NCI-H2107 treated with DMSO at 0.1 percent for 48 hours (cell line): ENCODE results near the gene GGT5.
"Not testable (repeated sequence)": the region's sequence is repeated elsewhere in the genome, so short reads cannot be mapped to it uniquely, and the experiment has no call there.

ENCODE experiments used
- DNase-seq: peaks from one replicate; lab custom pipeline; 2025; ENCODE audit not compliant: unreplicated experiment; lab: John Stamatoyannopoulos, UW

The GGT5 gene

DNA sequence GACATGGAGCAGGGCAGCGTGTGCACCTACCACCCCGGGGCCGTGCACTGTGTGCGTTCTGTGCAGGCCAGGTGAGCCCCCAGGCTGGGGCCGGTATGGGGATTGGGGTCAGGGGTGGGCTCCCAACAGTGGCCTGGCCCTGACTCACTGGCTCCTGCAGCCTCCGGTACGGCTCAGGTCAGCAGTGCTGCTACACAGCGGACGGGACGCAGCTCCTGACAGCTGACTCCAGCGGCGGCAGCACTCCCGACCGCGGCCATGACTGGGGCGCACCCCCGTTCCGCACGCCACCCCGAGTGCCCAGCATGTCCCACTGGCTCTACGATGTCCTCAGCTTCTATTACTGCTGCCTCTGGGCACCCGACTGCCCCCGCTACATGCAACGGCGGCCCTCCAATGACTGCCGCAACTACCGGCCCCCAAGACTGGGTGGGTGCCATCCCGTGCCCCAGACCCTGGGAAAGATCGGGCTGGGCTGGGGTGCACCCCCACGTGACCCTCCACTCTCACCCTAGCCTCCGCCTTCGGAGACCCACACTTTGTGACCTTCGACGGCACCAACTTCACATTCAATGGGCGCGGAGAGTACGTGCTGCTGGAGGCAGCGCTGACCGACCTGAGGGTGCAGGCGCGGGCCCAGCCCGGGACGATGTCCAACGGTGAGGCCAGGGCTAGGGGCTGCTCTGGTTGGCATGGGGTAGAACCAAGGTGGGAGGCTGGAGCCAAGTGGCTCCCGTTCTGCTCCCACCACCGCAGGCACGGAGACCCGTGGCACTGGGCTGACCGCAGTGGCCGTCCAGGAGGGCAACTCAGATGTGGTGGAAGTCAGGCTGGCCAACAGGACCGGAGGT, 59.2 kb downstream of the GGT5 start:
- no peak for DNase-seq

- no peak for DNase-seq
Measured at GRCh38 chr22:24185001-24185500, 59.8 kb downstream of the GGT5 start.

DNA sequence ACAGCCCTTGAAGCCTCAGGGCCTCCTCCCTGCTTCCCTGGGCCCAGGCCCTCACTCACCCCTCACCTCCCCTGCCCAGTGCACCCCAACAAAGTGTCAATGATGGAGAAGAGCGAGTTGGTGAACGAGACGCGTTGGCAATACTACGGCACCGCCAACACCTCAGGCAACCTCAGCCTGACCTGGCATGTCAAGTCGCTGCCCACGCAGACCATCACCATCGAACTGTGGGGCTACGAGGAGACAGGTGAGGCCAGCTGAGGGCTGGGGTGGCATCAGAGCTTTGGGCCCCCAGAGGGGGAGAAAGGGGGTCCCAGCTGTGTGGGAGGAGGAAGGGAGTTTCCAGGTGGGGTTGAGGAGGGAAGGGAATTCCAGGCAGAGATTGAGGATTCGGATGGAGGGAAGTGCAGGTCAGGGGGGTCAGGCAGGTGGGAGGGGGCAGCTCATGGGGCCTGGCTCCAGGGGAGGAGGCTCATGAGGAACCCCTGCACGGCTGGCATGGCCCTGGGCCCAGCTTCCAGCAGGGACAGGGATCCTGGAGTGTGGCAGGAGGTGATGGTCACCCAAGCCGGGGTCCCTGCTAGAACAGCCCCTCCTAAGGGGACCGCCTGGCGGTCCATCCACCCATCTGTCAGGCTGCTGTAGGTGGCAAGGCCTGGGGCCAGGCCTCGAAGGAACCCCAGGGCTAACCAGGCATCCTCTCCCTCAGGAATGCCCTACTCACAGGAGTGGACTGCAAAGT, 60.7 kb downstream of the GGT5 start:
- no peak for DNase-seq

DNA sequence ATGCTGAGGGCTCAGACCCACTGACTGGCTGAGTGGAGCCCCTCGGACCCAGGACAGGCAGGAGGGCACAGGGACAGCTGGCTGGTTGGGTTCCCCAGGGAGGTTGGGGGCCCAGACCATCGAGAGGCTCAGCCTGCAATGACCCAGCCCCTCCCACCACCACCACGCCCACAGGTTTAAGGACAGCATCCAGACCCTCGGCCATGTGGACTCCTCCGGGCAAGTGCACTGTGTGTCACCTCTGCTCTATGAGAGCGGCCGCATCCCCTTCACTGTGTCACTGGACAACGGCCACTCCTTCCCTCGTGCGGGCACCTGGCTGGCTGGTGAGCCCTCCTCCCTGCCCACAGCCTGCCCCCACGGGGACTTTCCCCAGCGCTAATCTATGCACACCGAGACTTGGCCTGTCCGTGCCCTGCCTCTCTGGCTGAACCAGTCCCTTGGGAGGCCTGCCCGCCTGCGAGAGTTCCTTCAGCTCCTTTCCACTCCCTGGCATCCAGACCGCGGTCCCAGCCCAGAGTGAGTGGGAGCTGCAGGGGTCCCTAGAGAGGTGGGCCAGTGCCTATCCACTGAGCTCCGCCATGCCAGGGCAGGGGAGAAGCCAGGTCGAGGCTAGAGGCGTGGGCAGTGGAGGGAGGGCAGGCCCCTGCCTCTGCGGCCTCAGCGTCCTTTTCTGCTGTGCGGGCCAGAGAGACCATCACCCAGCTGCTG, 61.4 kb downstream of the GGT5 start:
- DNase-seq = no peak

GRCh38 chr22:24182900-24183246, 62.0 kb downstream of the GGT5 start:
- DNase-seq = not testable (repeated sequence)

DNA sequence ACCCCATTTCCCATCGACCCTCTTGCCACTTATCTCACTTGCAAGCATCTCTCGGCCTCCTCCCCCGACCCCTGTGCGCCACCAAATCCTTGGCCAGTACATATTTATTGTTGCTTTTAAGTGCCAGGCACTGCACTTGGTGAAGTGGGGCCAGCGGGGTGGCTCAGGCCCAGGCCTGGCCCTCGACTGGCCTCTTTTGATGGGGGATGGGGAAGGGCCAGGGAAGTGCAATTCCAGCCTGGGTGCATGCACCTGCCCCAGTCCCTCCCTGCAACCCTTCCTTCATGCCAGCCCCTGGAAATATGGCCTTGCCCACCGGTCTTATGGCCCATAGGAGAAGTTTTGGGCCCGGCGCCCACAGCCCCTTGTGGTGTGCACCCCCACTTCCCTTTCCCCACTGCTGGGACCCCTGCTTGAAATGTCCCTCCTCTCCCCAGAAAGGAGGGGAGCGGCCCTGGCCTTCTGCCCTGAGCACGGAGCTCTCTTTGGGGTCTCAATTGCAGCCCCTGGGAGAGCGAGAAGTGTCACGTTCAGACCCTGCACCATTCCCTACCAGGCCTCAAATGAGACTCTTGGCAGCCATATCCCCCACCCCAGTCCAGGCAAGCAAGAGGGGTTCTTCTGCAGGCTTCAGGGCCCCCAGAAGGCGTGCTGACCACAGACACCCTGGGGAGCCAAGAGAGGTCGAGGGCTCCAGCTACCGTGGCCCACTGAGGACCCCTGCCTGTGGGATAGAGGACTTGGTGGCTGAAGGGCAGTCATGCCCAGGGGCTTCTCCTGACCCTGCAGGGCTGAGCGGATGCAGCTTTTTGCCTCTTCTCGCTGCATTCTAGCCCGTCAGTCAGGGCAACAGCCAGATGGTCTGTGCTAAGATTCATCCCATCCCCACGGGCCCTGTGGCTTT, 62.6 kb downstream of the GGT5 start:
- DNase-seq = no peak

GRCh38 chr22:24181088-24181995, 63.5 kb downstream of the GGT5 start, which contains the start of gene SUSD2:
Gene SUSD2, plus strand, starts transcription at chr22:24181487. Its CDS starts 33 bp downstream, at chr22:24181520.
- DNase-seq = no peak

DNA sequence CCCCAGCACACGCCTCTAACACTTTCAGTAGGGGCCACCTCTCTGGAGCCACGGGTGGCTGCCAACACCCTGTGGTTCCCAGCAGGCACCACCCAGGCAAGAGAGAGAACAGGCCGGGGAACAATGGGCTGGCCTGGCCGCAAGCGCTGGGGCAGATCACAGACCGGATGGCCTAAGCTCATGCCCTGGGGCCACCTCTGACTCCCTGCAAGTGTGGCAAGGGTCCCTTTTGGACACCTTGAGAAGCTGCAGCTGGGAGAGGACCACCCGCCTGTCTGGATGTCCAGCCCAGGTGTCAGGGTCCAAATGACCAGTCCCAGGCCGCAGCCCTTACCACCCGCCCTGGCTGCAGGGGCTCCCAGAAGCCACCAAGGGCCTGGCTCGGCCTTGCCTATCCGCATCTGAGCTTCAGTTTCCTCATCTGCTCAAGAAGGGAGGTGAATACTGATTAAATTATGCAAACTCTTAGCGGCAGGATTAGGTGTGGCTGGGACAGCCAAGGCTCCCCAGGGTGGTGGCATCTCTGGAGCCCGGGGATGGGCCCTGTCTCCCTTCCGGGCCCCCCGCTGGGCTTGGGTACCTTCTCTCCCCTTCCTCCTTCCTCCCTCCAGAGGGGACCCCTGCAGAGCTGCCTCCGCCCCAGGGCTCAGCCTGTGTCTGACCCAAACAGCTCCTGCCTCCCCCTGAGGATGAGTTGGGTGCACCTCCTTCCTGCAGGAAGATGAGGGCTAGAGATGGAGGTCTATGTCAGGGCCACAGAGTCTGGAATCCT, 64.4 kb downstream of the GGT5 start:
- DNase-seq = no peak

DNA sequence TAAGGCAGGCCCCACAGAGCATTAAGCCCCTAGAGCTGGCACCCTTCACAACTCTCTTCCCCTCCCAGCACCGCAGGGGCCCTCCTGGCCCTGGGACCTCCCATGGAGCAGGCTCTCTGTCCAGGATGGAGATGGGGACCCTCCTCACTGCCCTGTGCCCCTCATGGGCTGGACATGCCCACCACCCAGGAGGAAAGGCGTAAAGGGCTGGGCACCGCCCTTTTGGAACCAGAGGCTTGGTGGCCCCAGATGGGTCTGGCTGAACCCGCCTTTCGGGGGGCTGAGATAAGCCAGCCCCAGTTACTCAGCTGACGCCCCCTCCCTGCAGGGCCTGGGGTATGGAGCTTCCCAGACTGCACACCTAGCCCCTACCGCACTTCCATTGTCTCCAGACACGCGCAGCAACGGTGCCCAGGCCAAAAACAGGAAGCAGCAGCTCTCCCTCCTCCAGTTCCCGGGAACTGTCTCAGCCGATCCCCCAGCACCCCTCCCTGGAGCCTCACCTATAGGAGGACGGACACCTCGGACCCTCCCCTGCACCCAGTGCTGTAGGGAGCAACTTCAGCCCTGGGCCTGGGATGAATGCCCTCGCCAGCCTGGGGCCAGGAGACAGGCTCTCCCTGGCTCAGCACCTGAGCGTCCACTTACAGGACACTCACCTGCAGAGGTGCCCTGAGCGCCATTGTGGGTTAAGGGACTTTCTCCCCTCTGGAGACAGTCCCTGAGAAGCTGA, 65.2 kb downstream of the GGT5 start:
- no peak for DNase-seq

DNA sequence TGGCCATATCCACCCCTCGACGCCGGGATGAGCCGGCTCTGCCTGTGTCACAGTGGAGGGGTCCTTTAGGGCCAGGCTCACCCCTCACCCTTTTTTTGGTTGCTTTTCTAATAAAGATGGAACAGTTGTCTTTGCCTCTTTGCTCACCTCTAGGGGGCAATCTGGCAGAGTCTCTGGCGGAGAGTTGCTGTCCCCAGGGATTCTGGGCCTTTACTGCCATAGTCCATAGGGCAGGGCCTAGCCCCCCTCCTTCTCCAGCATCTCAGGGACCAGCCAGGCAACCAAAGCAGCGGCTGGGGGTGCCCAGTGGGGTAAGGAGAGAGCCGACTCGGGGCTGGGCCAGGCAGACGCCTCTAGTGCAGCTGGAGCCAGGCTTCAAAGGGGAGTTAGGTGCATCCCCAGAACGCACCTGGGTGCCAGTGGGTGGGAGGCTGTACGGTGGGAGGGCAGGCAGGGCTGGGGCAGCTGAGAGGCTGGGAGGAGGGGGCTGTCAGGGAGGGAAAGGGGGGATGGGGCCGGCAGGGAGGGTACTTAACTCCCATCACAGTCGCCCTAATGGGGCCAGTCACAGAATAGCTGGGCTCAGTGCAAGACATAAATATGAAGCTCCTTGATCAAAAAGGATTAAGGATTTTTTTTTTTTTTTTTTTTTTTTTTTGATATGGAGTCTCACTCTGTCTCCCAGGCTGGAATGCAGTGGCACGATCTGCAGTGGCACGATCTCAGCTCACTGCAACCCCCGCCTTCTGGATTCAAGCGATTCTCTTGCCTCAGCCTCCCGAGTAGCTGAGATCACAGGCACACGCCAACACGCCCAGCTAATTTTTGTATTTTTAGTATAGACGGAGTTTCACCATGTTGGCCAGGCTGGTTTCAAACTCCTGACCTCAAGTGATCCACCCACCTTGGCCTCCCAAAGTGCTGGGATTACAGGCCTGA, 66.1 kb downstream of the GGT5 start:
- no peak for DNase-seq

DNA sequence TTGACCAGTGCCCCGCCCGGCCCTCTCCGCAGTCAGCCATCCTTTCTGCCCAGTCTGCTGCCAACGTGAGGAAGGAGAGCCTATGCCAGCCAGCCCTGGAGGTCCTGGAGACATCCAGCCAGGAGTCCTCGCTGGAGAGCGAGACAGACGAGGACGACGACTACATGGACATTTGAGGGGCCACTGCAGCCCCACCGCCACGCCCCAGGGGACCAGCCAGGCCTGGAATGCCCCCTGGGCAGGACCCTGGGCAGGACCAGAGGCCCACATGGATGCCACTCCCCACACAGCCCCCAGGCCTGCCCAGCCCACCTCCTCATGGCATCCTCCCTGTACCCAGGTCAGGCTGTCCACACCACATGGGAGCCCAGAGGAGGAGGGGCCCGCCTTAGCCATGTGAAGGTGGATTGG, 66.9 kb downstream of the GGT5 start:
- no peak for DNase-seq

DNA sequence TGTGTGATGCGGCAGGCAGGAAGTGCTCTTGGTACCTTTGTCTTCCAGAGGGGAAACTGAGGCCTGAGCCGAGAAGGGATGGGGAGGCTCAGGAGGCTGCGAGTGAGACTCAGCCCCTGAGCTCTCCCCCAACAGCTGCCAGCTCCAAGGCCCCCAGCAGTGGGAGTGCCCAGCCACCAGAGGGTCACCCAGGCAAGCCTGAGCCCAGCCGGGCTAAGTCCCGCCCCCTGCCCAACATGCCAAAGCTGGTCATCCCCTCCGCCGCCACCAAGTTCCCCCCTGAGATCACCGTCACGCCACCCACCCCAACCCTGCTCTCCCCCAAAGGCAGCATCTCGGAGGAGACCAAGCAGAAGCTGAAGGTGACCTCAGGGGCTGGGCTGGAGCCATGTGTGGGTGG, 67.4 kb downstream of the GGT5 start:
- DNase-seq = no peak

DNA sequence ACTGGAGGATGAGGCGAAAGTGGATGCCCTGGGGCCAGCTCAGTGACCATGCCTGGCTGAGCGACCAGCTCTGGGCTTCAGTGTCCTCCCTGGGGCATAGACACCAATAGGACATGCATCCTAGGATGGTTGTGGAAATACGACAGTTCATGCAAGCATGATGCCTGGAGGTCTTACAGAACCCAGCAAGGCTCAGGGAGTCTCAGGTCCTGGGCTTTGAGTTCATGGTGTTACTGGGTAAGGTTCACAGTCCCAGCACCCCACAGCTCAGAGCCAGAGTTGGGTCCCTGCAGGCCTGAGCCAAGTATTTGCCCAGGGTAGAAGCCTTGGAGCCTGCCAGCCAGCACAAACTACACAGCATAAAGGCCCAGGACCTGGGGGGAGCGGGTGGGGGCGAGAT, 67.8 kb downstream of the GGT5 start:
- DNase-seq = no peak

GRCh38 chr22:24176630-24177029, 68.3 kb downstream of the GGT5 start:
- no peak for DNase-seq

DNA sequence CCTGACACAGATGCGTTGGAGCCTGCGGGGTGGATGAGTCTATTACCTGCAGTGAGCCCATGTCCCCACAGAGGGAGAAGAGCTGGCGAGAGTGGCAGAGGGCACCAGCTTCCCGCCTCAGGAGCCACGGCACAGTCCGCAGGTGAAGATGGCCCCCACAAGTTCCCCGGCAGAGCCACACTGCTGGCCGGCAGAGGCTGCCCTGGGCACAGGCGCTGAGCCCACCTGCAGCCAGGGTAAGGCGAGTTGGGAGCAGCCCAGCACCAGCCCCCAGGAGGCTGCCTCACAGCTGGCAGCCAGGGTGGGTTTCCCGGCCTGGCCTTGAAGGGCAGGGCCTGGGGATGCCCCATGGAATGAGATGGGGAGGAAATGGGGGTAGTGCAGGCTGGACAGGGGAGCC, 68.8 kb downstream of the GGT5 start:
- DNase-seq = no peak

DNA sequence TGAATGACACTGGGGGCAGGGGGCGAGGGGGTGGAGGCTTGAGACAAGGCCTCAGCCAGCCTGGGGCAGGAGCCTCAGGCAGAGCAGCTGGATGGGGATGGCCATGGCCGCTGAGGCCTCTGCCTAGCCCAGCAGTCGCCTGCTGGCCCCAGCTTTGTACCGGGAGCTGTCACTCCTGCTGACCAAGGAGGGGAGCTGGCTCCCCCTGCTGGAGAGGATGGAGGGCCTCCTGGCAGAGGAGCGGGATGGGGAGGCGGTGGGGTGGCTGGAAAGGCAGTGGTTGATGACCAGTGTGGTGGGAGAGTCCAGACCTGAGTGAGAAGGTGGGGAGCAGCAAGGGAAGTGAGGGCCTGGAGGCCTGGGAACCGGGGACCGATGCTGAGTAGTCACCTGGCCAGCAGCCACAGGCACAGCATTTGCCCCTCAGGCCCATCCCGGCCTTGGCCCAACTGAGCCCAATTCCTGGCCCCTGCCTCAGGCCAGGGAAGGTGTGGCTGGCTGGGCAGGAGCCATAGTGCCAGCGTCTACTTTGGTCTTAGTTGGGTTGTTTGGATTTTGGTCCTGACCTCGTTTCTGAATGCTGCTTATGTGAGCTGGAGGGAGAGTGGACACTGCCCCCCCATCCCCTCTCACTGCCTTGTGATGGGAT, 69.6 kb downstream of the GGT5 start:
- no peak for DNase-seq

- no peak for DNase-seq
Measured at GRCh38 chr22:24171822-24172221, 73.1 kb downstream of the GGT5 start.
